GM12872 (cell line): ENCODE data around the gene ADGRF5.

Experiments used
- TF ChIP-seq, protein P1 (sequence below): IDR thresholded peaks from 3 replicates; pipeline ENCODE4 v1.5.1; 2011; ENCODE audit warnings: low read depth, mild to moderate bottlenecking, low read length, moderate library complexity; ENCODE audit not compliant: insufficient read depth

ADGRF5 gene

DNA sequence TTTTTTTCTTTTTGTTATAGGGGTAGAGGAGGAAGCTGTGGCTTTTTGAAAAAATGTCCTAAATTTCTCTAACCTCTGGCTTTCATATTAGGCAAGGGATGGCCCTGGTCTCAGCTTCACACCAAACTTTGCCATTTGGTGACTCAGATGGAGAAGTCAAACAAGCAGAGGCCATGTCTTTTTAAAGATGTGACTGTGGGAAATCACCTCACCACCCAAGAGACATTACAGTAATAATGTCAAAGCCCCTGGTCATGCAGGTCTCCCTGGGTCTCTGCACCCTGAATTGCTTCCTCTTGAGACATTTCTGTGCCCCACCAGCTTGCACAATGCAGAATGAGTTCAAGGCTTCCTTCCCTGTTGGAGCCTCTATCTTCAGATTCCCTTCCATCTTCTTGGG, 39.5 kb upstream of the ADGRF5 start:
- TF ChIP-seq, protein P1, sequence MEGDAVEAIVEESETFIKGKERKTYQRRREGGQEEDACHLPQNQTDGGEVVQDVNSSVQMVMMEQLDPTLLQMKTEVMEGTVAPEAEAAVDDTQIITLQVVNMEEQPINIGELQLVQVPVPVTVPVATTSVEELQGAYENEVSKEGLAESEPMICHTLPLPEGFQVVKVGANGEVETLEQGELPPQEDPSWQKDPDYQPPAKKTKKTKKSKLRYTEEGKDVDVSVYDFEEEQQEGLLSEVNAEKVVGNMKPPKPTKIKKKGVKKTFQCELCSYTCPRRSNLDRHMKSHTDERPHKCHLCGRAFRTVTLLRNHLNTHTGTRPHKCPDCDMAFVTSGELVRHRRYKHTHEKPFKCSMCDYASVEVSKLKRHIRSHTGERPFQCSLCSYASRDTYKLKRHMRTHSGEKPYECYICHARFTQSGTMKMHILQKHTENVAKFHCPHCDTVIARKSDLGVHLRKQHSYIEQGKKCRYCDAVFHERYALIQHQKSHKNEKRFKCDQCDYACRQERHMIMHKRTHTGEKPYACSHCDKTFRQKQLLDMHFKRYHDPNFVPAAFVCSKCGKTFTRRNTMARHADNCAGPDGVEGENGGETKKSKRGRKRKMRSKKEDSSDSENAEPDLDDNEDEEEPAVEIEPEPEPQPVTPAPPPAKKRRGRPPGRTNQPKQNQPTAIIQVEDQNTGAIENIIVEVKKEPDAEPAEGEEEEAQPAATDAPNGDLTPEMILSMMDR, result no peak

DNA sequence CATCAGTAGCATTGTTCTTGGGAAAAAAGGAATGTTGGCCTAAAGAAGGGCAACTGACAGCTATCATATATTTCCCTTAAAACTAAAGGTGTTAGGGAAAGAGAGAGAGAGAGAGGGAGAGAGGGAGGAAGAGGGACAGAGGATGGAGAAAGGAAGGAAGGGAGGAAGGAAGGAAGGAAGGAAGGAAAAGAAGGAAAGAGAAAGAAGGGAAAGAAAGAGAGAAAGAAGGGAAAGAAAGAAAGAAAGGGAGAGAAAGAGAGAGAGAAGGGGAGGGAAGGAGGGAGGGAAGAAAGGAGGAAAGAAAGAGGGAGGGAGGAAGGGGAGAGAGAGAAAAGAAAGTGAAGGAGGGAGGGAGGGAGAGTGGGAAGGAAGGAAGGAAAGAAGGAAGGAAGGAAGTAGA, 37.7 kb upstream of the ADGRF5 start:
- TF ChIP-seq, protein P1, result no peak

DNA sequence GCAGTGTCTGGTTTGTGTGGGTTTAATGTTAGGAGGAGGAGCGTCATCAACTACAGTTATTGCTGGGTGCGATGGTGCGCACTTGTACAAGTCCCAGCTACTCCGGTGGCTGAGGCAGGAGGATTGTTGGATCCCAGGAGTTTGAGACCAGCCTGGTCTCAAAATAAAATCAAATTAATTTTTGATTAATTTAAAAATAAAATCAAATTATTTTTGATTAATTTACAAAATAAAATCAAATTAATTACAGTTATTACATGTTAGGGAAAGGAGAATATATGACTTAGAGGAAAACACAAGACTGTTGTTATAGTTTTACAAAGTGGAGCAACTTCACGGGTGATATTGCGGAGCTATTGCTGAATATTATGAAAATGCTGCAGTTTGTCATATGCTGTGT, 34.7 kb upstream of the ADGRF5 start:
- TF ChIP-seq, protein P1, result no peak

- TF ChIP-seq, protein P1, result no peak
These were observed 33.2 kb upstream of the ADGRF5 start for GRCh38 chr6:46954837-46955451.

DNA sequence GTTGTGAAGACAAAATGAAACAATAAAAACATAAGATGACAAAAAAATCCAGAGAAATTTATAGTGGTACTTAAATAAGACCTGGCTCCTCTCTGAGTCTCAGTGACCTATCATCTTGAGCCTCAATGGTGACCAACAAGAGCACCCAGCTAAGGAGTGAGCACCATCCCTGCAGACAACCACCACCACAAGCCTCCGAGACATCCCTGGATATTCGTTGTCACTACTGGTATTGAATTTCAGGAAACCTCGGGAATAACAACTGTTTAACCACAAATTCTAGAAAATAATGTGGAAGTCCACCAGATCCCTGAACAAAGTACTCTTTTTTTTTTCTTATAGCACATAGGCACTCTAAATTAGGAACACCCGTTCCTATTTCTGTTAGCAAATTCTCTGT, 32.2 kb upstream of the ADGRF5 start:
- TF ChIP-seq, protein P1, result no peak

- TF ChIP-seq, protein P1, result no peak
These were observed 28.0 kb upstream of the ADGRF5 start for GRCh38 chr6:46949632-46950280.

DNA sequence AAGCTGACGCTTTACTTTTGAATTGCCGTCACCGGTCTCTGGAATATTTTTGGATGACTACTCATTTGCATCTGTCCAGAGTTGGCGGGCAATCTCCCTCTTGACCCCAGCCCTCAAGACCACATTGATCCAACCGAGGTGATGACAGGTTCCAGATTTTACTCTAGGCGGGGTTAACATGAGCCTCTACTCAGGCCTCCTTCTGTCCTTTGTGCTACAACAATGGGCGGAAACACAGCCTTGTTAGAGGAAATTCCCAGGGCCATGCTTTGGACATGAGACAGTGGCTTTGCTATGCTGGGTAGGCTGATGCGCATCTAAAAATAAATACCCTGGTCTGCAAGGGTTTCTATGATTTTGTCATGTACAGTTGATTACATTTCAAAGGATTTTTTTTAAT, 27.0 kb upstream of the ADGRF5 start:
- TF ChIP-seq, protein P1, result no peak
